Breast epithelium (tissue), 4 donors: ENCODE data around the gene GNG12. TPM values are rescaled to one million over a fixed set of nuclear protein-coding genes. Genes with fewer than 3 reads are reported as not detected.
A peak's percentile ranks its signal among the peaks of the same experiment; 100 is the strongest.

Experiments
- DNase-seq, 2 donors: peaks; one replicate each; pipeline ENCODE4 v3.0.0-alpha.2; 2019; ENCODE audit warnings: low spot score in 2 of 2
- H3K27ac ChIP-seq, 2 donors: fragments of 200-600 bp; sonication (generic) in 1 of 2; one replicate each; pipeline ENCODE4 v1.5.1; 2016 to 2019; ENCODE audit warnings: mild to moderate bottlenecking in 1 of 2
- H3K27me3 ChIP-seq, 2 donors: fragments of 200-600 bp; sonication (generic) in 1 of 2; one replicate each; pipeline versions ENCODE4 v1.5.1 to v1.6.0; 2017 to 2019; ENCODE audit warnings: control low read depth in 1 of 2, mild to moderate bottlenecking in 1 of 2
- H3K36me3 ChIP-seq: fragments of 200-600 bp; one replicate; pipeline ENCODE4 v1.5.1; 2019
- H3K4me1 ChIP-seq, 2 donors: fragments of 200-600 bp; sonication (generic); one replicate each; pipeline ENCODE4 v1.5.1; 2016 to 2019; ENCODE audit warnings: control low read depth in 1 of 2
- H3K4me3 ChIP-seq, 3 donors: fragments of 200-600 bp; sonication (generic); 1 replicate in 2 of 3; 2 replicates in 1 of 3; pipeline ENCODE4 v1.5.1; 2016 to 2019; ENCODE audit warnings: mild to moderate bottlenecking in 3 of 3, moderate library complexity in 2 of 3
- H3K9me3 ChIP-seq, 2 donors: fragments of 200-600 bp; sonication (generic) in 1 of 2; one replicate each; pipeline ENCODE4 v1.5.1; 2016 to 2019; ENCODE audit warnings: control low read depth in 1 of 2
- CTCF ChIP-seq, 3 donors: fragments of 450-650 bp; IDR thresholded peaks; one replicate each; pipeline ENCODE4 v1.5.1; 2016 to 2017; ENCODE audit warnings: antibody characterized with exemption in 3 of 3, mild to moderate bottlenecking in 3 of 3, moderate library complexity in 3 of 3
- POLR2A ChIP-seq: fragments of 450-650 bp; IDR thresholded peaks from one replicate; pipeline ENCODE4 v1.6.1; 2016; ENCODE audit warnings: antibody characterized with exemption, mild to moderate bottlenecking, moderate library complexity
- POLR2AphosphoS5 ChIP-seq, 3 donors: sonication (generic); formaldehyde crosslinking; IDR thresholded peaks; one replicate each; pipeline ENCODE4 v1.6.1; 2017; ENCODE audit warnings: antibody characterized with exemption in 3 of 3
- intact Hi-C: fragments of 100-400 bp; cut with DNase I; formaldehyde crosslinking; loops from one replicate; pipeline ENCODE4 v1.15.1; 2023; ENCODE audit warnings: low total_unique reads
- total RNA-seq, 3 donors: library from RNA; depleted of rRNA; stranded (reverse); fragments of >200 nt; gene quantifications; one replicate each; pipeline ENCODE4 v1.1.0, GENCODE V29; 2016

The GNG12 gene
- total RNA-seq, 3 donors from 2014 or later: 82.1 to 100 (median 87.5) TPM

GRCh38 chr1:67722292-67722944 lies 110.8 kb downstream of the GNG12 start:
- DNase-seq: no peak
- Histone ChIP-seq H3K36me3 (no peaks in the 10 kb centered on the region), H3K4me1 (peaks cover 4 to 10% of the 10 kb centered on the region in 2 donors), H3K4me3 (no peak overlapping the region), H3K27ac (peak overlapping the region in 1 of 2 donors; percentile 20), H3K9me3 (no peaks in the 10 kb centered on the region), H3K27me3 (no peaks in the 10 kb centered on the region)
- no peak for TF ChIP-seq CTCF (IDR thresholded peaks at IDR 0.05)
- no peak for TF ChIP-seq POLR2A
- no peak for TF ChIP-seq POLR2AphosphoS5 (IDR thresholded peaks at IDR 0.05)
- intact Hi-C loops: no loop called here

GRCh38 chr1:67721650-67722291 lies 111.5 kb downstream of the GNG12 start:
- no peak overlapping the region for H3K27ac ChIP-seq
- no peaks in the 10 kb centered on the region for H3K27me3 ChIP-seq
- no peaks in the 10 kb centered on the region for H3K36me3 ChIP-seq
- TF ChIP-seq POLR2AphosphoS5 (IDR thresholded peaks at IDR 0.05): no peak
- TF ChIP-seq POLR2A: no peak
- TF ChIP-seq CTCF (IDR thresholded peaks at IDR 0.05): no peak
- peaks cover 4 to 10% of the 10 kb centered on the region in 2 donors for H3K4me1 ChIP-seq
- no peak for DNase-seq
- intact Hi-C loops: no loop called here
- H3K9me3 ChIP-seq: no peaks in the 10 kb centered on the region
- H3K4me3 ChIP-seq: no peak overlapping the region

GRCh38 chr1:67721112-67721511 lies 112.2 kb downstream of the GNG12 start:
- no peak overlapping the region for H3K4me3 ChIP-seq
- no peak for TF ChIP-seq CTCF (IDR thresholded peaks at IDR 0.05)
- TF ChIP-seq POLR2A: no peak
- TF ChIP-seq POLR2AphosphoS5 (IDR thresholded peaks at IDR 0.05): no peak
- H3K27ac ChIP-seq: no peak overlapping the region
- H3K27me3 ChIP-seq: no peaks in the 10 kb centered on the region
- H3K36me3 ChIP-seq: no peaks in the 10 kb centered on the region
- intact Hi-C loops: no loop called here
- peaks cover 4 to 10% of the 10 kb centered on the region in 2 donors for H3K4me1 ChIP-seq
- DNase-seq: no peak
- H3K9me3 ChIP-seq: no peaks in the 10 kb centered on the region

- Histone ChIP-seq H3K4me1 (peaks cover 4 to 10% of the 10 kb centered on the region in 2 donors), H3K27me3 (no peaks in the 10 kb centered on the region), H3K4me3 (no peak overlapping the region), H3K9me3 (no peaks in the 10 kb centered on the region), H3K27ac (no peak overlapping the region), H3K36me3 (no peaks in the 10 kb centered on the region)
- intact Hi-C loops: no loop called here
- no peak for DNase-seq
- no peak for TF ChIP-seq CTCF (IDR thresholded peaks at IDR 0.05)
- no peak for TF ChIP-seq POLR2A
- no peak for TF ChIP-seq POLR2AphosphoS5 (IDR thresholded peaks at IDR 0.05)
Measured at GRCh38 chr1:67719329-67720196, 113.7 kb downstream of the GNG12 start.
